ENCODE results near the gene PARD3B. TPM values are rescaled to one million over a fixed set of nuclear protein-coding genes. Genes with fewer than 3 reads are reported as not detected.

Gene PARD3B
- total and polyA plus RNA-seq, 2 of the 13 experiments (the other 11 are each of a cell fraction or from before 2014, with no cell fraction given), result 0.71 to 2.3 TPM

GRCh38 chr2:205297368-205297767, 752.1 kb downstream of the PARD3B start (continued):
- TF ChIP-seq FOXM1 (CRISPR knock-in tag; IDR thresholded peaks at IDR 0.05), result no peak
- no peak for TF ChIP-seq HNRNPL (IDR thresholded peaks at IDR 0.05; ENCODE audit: low read depth, low read length)
- no peak for TF ChIP-seq YY1 (IDR thresholded peaks at IDR 0.05; ENCODE audit: insufficient read depth, insufficient replicate concordance, low read depth, low read length)

GRCh38 chr2:205297846-205298245, 752.6 kb downstream of the PARD3B start:
- H3K4me1 ChIP-seq (ENCODE audit: insufficient read depth, low read length), result no peaks in the 10 kb centered on the region
- H3K27ac ChIP-seq (ENCODE audit: extremely low read length, insufficient read depth, low read length), result no peak overlapping the region
- H3K4me3 ChIP-seq (replicated peaks in 1 of 3; ENCODE audit: insufficient read depth in 1 of 3, low read depth in 2 of 3, low read length in 3 of 3), result no peak overlapping the region
- intact Hi-C loops (cut with micrococcal nuclease; ENCODE audit: unreplicated experiment), result no loop called here
- WGBS (ENCODE audit: low lambda C conversion rate), result 50% methylated on average over 4 of the region's 4 CpGs
- no peak overlapping the region for H2AFZ ChIP-seq (ENCODE audit: low read length)
- ATAC-seq (no peak), DNase-seq (ENCODE audit: low spot score) (no peak), FAIRE-seq (no peak)
- no peaks in the 10 kb centered on the region for H3K79me2 ChIP-seq (ENCODE audit: insufficient read depth, low read length)
- no peaks in the 10 kb centered on the region for H3K27me3 ChIP-seq (ENCODE audit: control insufficient read depth in 1 of 2, insufficient read depth in 2 of 2, low read length in 2 of 2)
- ChIA-PET POLR2A (no interaction called here), CTCF (ENCODE audit: low intra/inter-chr PET ratio, low total read pairs) (no interaction called here)
- no peak overlapping the region for H3K4me2 ChIP-seq (ENCODE audit: low read depth, low read length)
- no peaks in the 10 kb centered on the region for H4K20me1 ChIP-seq (ENCODE audit: insufficient read depth, low read length)
- in situ Hi-C loops (cut with HindIII; ENCODE audit: extremely low pct_ligation_motif_present, low pct_unique_long_range_greater_than_20kb), result no loop called here
- H3K36me3 ChIP-seq (replicated peaks in 1 of 2; ENCODE audit: control insufficient read depth in 1 of 2, insufficient read depth in 2 of 2, low read length in 2 of 2), result no peaks in the 10 kb centered on the region
- no TSS peak for BruUV-seq (replicated peaks)
- TF ChIP-seq PAX8 (CRISPR knock-in tag; IDR thresholded peaks at IDR 0.05; ENCODE audit: borderline replicate concordance), result no peak
- TF ChIP-seq RFXANK (CRISPR knock-in tag; IDR thresholded peaks at IDR 0.05), result no peak
- no peak for TF ChIP-seq ZNF781 (CRISPR knock-in tag; IDR thresholded peaks at IDR 0.05; ENCODE audit: borderline replicate concordance, not compliant biosample characterization)
- TF ChIP-seq ZNF512B (CRISPR knock-in tag; IDR thresholded peaks at IDR 0.05; ENCODE audit: borderline replicate concordance), result no peak
- no peak for TF ChIP-seq ZNF292 (CRISPR knock-in tag; IDR thresholded peaks at IDR 0.05; ENCODE audit: borderline replicate concordance, low read depth)
- no peak for TF ChIP-seq XRCC5 (optimal IDR thresholded peaks at IDR 0.05; ENCODE audit: low read length)
- TF ChIP-seq CENPT (CRISPR knock-in tag; IDR thresholded peaks at IDR 0.05; ENCODE audit: low read depth), result no peak
- no peak for TF ChIP-seq YY1 (IDR thresholded peaks at IDR 0.05; ENCODE audit: insufficient read depth, insufficient replicate concordance, low read depth, low read length)
- no peak for TF ChIP-seq ZBTB44 (CRISPR knock-in tag; IDR thresholded peaks at IDR 0.05)
- no peak for TF ChIP-seq DBP (CRISPR knock-in tag; IDR thresholded peaks at IDR 0.05; ENCODE audit: not compliant biosample characterization)
- TF ChIP-seq ZBTB1 (CRISPR knock-in tag; IDR thresholded peaks at IDR 0.05; ENCODE audit: borderline replicate concordance), result no peak
- no peak for TF ChIP-seq NFYB (CRISPR knock-in tag; IDR thresholded peaks at IDR 0.05)
- no peak for TF ChIP-seq ZNF510 (CRISPR knock-in tag; IDR thresholded peaks at IDR 0.05; ENCODE audit: low read depth)
- TF ChIP-seq RXRB (CRISPR knock-in tag; IDR thresholded peaks at IDR 0.05; ENCODE audit: borderline replicate concordance), result no peak
- no peaks in the 10 kb centered on the region for H3K9me3 ChIP-seq (ENCODE audit: low read length)
- H3K9ac ChIP-seq (ENCODE audit: insufficient read depth, low read depth, low read length), result no peak overlapping the region

Data from HepG2 (cell line).